Esophagus muscularis mucosa (tissue), 4 donors: ENCODE data around the gene TRIM71. TPM values are rescaled to one million over a fixed set of nuclear protein-coding genes. Genes with fewer than 3 reads are reported as not detected.
"Not testable (repeated sequence)": the region's sequence is repeated elsewhere in the genome, so short reads cannot be mapped to it uniquely, and the experiment has no call there.

Source experiments
- DNase-seq: peaks from one replicate; pipeline ENCODE4 v3.0.0-alpha.2; 2017; ENCODE audit errors: extremely low spot score
- H3K27ac ChIP-seq, 4 donors: fragments of 200-600 bp; sonication (generic); replicated peaks in 1 of 4; 1 replicate in 3 of 4; 2 replicates in 1 of 4; pipeline ENCODE4 v1.5.1; 2016 to 2019; ENCODE audit warnings: mild to moderate bottlenecking in 1 of 4
- H3K27me3 ChIP-seq, 4 donors: fragments of 200-600 bp; sonication (generic); one replicate each; pipeline versions ENCODE4 v1.5.1 to v1.6.0; 2016 to 2019
- H3K36me3 ChIP-seq, 4 donors: fragments of 200-600 bp; sonication (generic); one replicate each; pipeline ENCODE4 v1.5.1; 2016 to 2019
- H3K4me1 ChIP-seq, 4 donors: fragments of 200-600 bp; sonication (generic); one replicate each; pipeline ENCODE4 v1.5.1; 2016 to 2019
- H3K4me3 ChIP-seq, 4 donors: fragments of 200-600 bp; sonication (generic); 1 replicate in 2 of 4; 2 replicates in 2 of 4; pipeline ENCODE4 v1.5.1; 2016 to 2019; ENCODE audit warnings: mild to moderate bottlenecking in 4 of 4, moderate library complexity in 1 of 4
- H3K9me3 ChIP-seq, 4 donors: fragments of 200-600 bp; sonication (generic); 1 replicate in 3 of 4; 2 replicates in 1 of 4; pipeline ENCODE4 v1.5.1; 2016 to 2019
- CTCF ChIP-seq, 3 experiments: fragments of 200-600 bp in 2 of 3; fragments of 450-650 bp in 1 of 3; sonication (generic) in 2 of 3; IDR thresholded peaks; one replicate each; pipeline ENCODE4 v1.5.1; 2017 to 2019; ENCODE audit warnings: antibody characterized with exemption in 3 of 3, mild to moderate bottlenecking in 2 of 3, moderate library complexity in 1 of 3
- EP300 ChIP-seq: sonication (generic); formaldehyde crosslinking; IDR thresholded peaks from one replicate; pipeline ENCODE4 v1.6.1; 2017; ENCODE audit warnings: antibody characterized with exemption
- POLR2A ChIP-seq: fragments of 450-650 bp; IDR thresholded peaks from one replicate; pipeline ENCODE4 v1.6.1; 2017; ENCODE audit warnings: antibody characterized with exemption, moderate library complexity, mild to moderate bottlenecking, low read depth
- POLR2AphosphoS5 ChIP-seq, 2 donors: sonication (generic); formaldehyde crosslinking; IDR thresholded peaks; one replicate each; pipeline ENCODE4 v1.6.1; 2017; ENCODE audit warnings: antibody characterized with exemption in 2 of 2
- WGBS: methylation state at CpG from one replicate; pipeline ENCODE4 v1.1.5; 2018; 5-methylcytosine and 5-hydroxymethylcytosine counted together
- intact Hi-C: fragments of 100-400 bp; cut with DNase I; formaldehyde crosslinking; loops from one replicate; pipeline ENCODE4 v1.15.1; 2023
- total RNA-seq, 4 donors: library from RNA; depleted of rRNA; stranded (reverse); fragments of >200 nt; gene quantifications; one replicate each; pipeline versions ENCODE4 v1.1.0 to v1.2.1, GENCODE V29; 2016

TRIM71 gene
- total RNA-seq, 4 donors from 2014 or later, result not detected

DNA sequence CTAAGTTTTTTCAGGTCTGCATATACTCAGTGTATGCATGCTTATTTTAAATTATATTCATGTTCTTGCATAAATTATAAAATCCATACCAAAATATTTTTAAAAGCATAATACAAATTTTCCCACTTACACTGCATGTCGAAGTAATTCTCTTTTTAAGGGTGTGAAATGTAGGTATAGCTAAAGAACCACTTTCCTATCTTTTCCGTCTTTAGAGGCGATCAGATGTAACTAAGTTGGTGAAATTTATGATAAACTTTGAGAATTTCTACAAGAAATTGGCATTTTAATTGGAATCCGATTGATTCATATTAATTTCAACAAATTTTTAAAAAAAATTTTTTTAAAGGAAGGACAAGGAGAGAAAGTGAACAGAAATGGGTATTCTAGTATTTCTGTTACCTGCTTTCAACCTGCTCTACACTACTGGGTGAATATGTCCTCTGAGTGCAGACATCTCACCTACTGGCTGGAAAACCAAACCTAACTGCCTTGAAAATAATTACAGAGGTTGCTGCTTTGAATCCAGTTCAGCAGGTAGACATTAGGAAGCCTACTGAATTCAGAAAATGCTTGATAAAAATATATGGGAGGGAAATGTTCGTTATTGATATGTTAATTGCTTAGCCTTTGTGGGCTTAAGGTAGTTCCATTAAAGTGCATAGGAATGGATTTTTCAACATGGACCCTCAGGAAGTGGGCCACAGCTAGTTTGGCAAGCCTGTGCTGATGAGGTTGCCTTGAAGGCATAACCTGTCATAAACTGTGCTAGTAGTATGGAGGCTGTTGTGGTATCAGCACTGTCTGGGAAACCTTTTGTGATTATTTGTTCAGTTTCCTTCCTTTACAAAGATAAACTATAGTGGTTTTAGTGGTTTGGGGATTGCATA lies 5.1 kb downstream of the TRIM71 start:
- intact Hi-C loops, result no loop called here
- peaks cover 0 to 73% (median 32%) of the 10 kb centered on the region in 4 donors for H3K27me3 ChIP-seq

GRCh38 chr3:32823641-32824184 lies 5.9 kb downstream of the TRIM71 start:
- intact Hi-C loops, DNase-seq, H3K4me3 ChIP-seq, H3K27ac ChIP-seq, H3K36me3 ChIP-seq, H3K9me3 ChIP-seq: not testable (repeated sequence)
- peaks cover 1 to 10% (median 10%) of the 10 kb centered on the region in 4 donors for H3K4me1 ChIP-seq
- 93% methylated on average over 21 of the region's 21 CpGs for WGBS
- H3K27me3 ChIP-seq, result peaks cover 0 to 64% (median 27%) of the 10 kb centered on the region in 4 donors

More for the DNA sequence above, 5.1 kb downstream of the TRIM71 start:
- WGBS, result 91% methylated on average over 5 of the region's 5 CpGs
- no peak for TF ChIP-seq CTCF (IDR thresholded peaks at IDR 0.05)
- no peak for TF ChIP-seq POLR2A
- TF ChIP-seq EP300, result no peak
- TF ChIP-seq POLR2AphosphoS5 (IDR thresholded peaks at IDR 0.05), result no peak
- peaks cover 5 to 19% (median 18%) of the 10 kb centered on the region in 4 donors for H3K4me1 ChIP-seq
- H3K27ac ChIP-seq, result no peak overlapping the region
- no peak for DNase-seq
- H3K4me3 ChIP-seq, result no peak overlapping the region
- H3K36me3 ChIP-seq, result no peaks in the 10 kb centered on the region
- no peaks in the 10 kb centered on the region for H3K9me3 ChIP-seq

GRCh38 chr3:32825601-32826375 lies 8.0 kb downstream of the TRIM71 start:
- intact Hi-C loops, result no loop called here
- no peak overlapping the region for H3K27ac ChIP-seq
- no peaks in the 10 kb centered on the region for H3K9me3 ChIP-seq
- DNase-seq, result no peak
- H3K4me1 ChIP-seq, result peaks cover 0 to 7% (median 6%) of the 10 kb centered on the region in 4 donors
- peaks cover 0 to 49% (median 12%) of the 10 kb centered on the region in 4 donors for H3K27me3 ChIP-seq
- H3K4me3 ChIP-seq, result no peak overlapping the region
- H3K36me3 ChIP-seq, result no peaks in the 10 kb centered on the region
- TF ChIP-seq EP300, result no peak
- no peak for TF ChIP-seq POLR2AphosphoS5 (IDR thresholded peaks at IDR 0.05)
- TF ChIP-seq POLR2A, result no peak
- TF ChIP-seq CTCF (IDR thresholded peaks at IDR 0.05), result no peak
- 94% methylated on average over 12 of the region's 12 CpGs for WGBS

- Histone ChIP-seq H3K4me3 (no peak overlapping the region), H3K36me3 (no peaks in the 10 kb centered on the region), H3K9me3 (no peaks in the 10 kb centered on the region), H3K27me3 (peaks cover 0 to 37% (median 0%) of the 10 kb centered on the region in 4 donors), H3K4me1 (no peaks in the 10 kb centered on the region), H3K27ac (no peak overlapping the region)
- DNase-seq, result no peak
- intact Hi-C loops, result no loop called here
- no peak for TF ChIP-seq POLR2AphosphoS5 (IDR thresholded peaks at IDR 0.05)
- TF ChIP-seq CTCF (IDR thresholded peaks at IDR 0.05), result no peak
- TF ChIP-seq EP300, result no peak
- TF ChIP-seq POLR2A, result no peak
- 87% methylated on average over 4 of the region's 4 CpGs for WGBS
Measured at GRCh38 chr3:32831062-32831461, 13.3 kb downstream of the TRIM71 start.

GRCh38 chr3:32831791-32832190 lies 14.0 kb downstream of the TRIM71 start:
- no peak overlapping the region for H3K4me3 ChIP-seq

More at GRCh38 chr3:32831791-32832190, 14.0 kb downstream of the TRIM71 start:
- Histone ChIP-seq H3K9me3 (no peaks in the 10 kb centered on the region), H3K27ac (no peak overlapping the region), H3K4me1 (no peaks in the 10 kb centered on the region), H3K27me3 (peaks cover 0 to 36% (median 0%) of the 10 kb centered on the region in 4 donors), H3K36me3 (no peaks in the 10 kb centered on the region)
- intact Hi-C loops, result no loop called here
- DNase-seq, result no peak
- WGBS, result 63% methylated on average over 2 of the region's 2 CpGs
- no peak for TF ChIP-seq CTCF (IDR thresholded peaks at IDR 0.05)
- no peak for TF ChIP-seq POLR2A
- TF ChIP-seq POLR2AphosphoS5 (IDR thresholded peaks at IDR 0.05), result no peak
- TF ChIP-seq EP300, result no peak
